K562 (cell line): ENCODE data around the gene LTBP2. TPM values are rescaled to one million over a fixed set of nuclear protein-coding genes. Genes with fewer than 3 reads are reported as not detected.

ENCODE experiments used
- ATF7 ChIP-seq: fragments of 450-650 bp; IDR thresholded peaks from 2 replicates; pipeline ENCODE4 v1.7.1; 2014; ENCODE audit warnings: mild to moderate bottlenecking, moderate library complexity
- CREB3 ChIP-seq: fragments of 450-650 bp; conservative IDR thresholded peaks from 2 replicates; pipeline ENCODE4 v1.6.1; 2016; ENCODE audit warnings: missing genetic modification characterization, low read depth, mild to moderate bottlenecking, missing compliant biosample characterization, moderate library complexity
- CREM ChIP-seq: IDR thresholded peaks from 2 replicates; pipeline ENCODE4 v1.6.1; 2014; ENCODE audit warnings: antibody characterized with exemption, low read depth
- E2F5 ChIP-seq: sonication (generic); formaldehyde crosslinking; IDR thresholded peaks from 2 replicates; pipeline ENCODE4 v1.8.0; 2022; ENCODE audit warnings: mild to moderate bottlenecking, missing genetic modification reagents
- EP300 ChIP-seq: IDR thresholded peaks from 2 replicates; pipeline ENCODE4 v1.6.1; 2012; ENCODE audit warnings: low read length, improper control_type of control experiment
- FOSL1 ChIP-seq: fragments of 200-800 bp; sonication (Bioruptor generic); conservative IDR thresholded peaks from 2 replicates; pipeline ENCODE4 v1.6.1; 2016; ENCODE audit warnings: missing genetic modification characterization, missing compliant biosample characterization
- FOXO4 ChIP-seq: fragments of 450-650 bp; formaldehyde crosslinking; IDR thresholded peaks from 2 replicates; pipeline ENCODE4 v1.4.0; 2020; ENCODE audit warnings: mild to moderate bottlenecking, moderate library complexity
- HDAC2 ChIP-seq: fragments of 450-650 bp; IDR thresholded peaks from 2 replicates; pipeline ENCODE4 v1.6.1; 2016; ENCODE audit warnings: mild to moderate bottlenecking
- HNRNPL ChIP-seq: fragments of 200-400 bp; formaldehyde crosslinking; IDR thresholded peaks from 2 replicates; pipeline ENCODE4 v1.6.1; 2017; ENCODE audit warnings: low read depth, mild to moderate bottlenecking, low read length
- JUND ChIP-seq, 2 experiments: IDR thresholded peaks; 2 replicates in 1 of 2; 3 replicates in 1 of 2; pipeline ENCODE4 v1.6.1; 2011; ENCODE audit warnings: borderline replicate concordance in 2 of 2, low read depth in 2 of 2, low read length in 2 of 2, improper control_type of control experiment in 1 of 2, missing biosample characterization in 1 of 2, missing genetic modification characterization in 1 of 2, missing genetic modification reagents in 1 of 2
- KLF16 ChIP-seq: IDR thresholded peaks from 2 replicates; pipeline ENCODE4 v1.6.1; 2016; ENCODE audit warnings: antibody characterized with exemption
- L3MBTL2 ChIP-seq: fragments of 450-650 bp; IDR thresholded peaks from 2 replicates; pipeline ENCODE4 v1.6.1; 2016; ENCODE audit warnings: mild to moderate bottlenecking, moderate library complexity
- MTA2 ChIP-seq: fragments of 450-650 bp; IDR thresholded peaks from 2 replicates; pipeline ENCODE4 v1.6.1; 2016; ENCODE audit warnings: low read depth
- PBX2 ChIP-seq, 2 experiments: IDR thresholded peaks in 1 of 2; conservative IDR thresholded peaks in 1 of 2; 2 replicates each; pipeline ENCODE4 v1.6.1; 2016; ENCODE audit warnings: low read depth in 2 of 2, mild to moderate bottlenecking in 1 of 2, missing compliant biosample characterization in 1 of 2, missing genetic modification characterization in 1 of 2, moderate library complexity in 1 of 2
- PHB2 ChIP-seq: fragments of 450-650 bp; IDR thresholded peaks from 2 replicates; pipeline ENCODE4 v1.6.1; 2017; ENCODE audit warnings: low read depth
- RCOR1 ChIP-seq, 2 experiments: IDR thresholded peaks; 2 replicates each; pipeline ENCODE4 v1.6.1; 2012; ENCODE audit warnings: low read depth in 2 of 2, low read length in 2 of 2, borderline replicate concordance in 1 of 2, improper control_type of control experiment in 1 of 2
- SOX6 ChIP-seq: fragments of 450-650 bp; IDR thresholded peaks from 2 replicates; pipeline ENCODE4 v1.6.1; 2014; ENCODE audit warnings: mild to moderate bottlenecking
- SRF ChIP-seq, 2 experiments: fragments of 250-450, 450-650 bp in 1 of 2; sonication (Bioruptor Pico) in 1 of 2; sonication (generic) in 1 of 2; formaldehyde crosslinking; IDR thresholded peaks; 2 replicates each; pipeline versions ENCODE4 v1.5.0 to v1.5.1; 2020 to 2022; ENCODE audit warnings: mild to moderate bottlenecking in 1 of 2, missing genetic modification reagents in 1 of 2
- THRB ChIP-seq: fragments of 450-650 bp; formaldehyde crosslinking; conservative IDR thresholded peaks from 2 replicates; pipeline ENCODE4 v1.4.0; 2022; ENCODE audit warnings: mild to moderate bottlenecking, missing genetic modification characterization
- ZEB2 ChIP-seq: fragments of 450-650 bp; IDR thresholded peaks from 2 replicates; pipeline ENCODE4 v1.6.1; 2016
- ZFP36 ChIP-seq: fragments of 150-350 bp; IDR thresholded peaks from 2 replicates; pipeline ENCODE4 v1.6.1; 2018; ENCODE audit warnings: low read length, low read depth; ENCODE audit not compliant: partially characterized antibody
- ZNF212 ChIP-seq: fragments of 450-650 bp; formaldehyde crosslinking; IDR thresholded peaks from 2 replicates; pipeline ENCODE4 v1.4.0; 2020; ENCODE audit warnings: mild to moderate bottlenecking
- polyA plus RNA-seq, 8 experiments: library from polyadenylated mRNA; depleted of rRNA in 4 of 8; stranded (reverse) in 5 of 8; unstranded in 3 of 8; fragments of >200 nt; fragmentation: Nextera tagmentation in 2 of 8; fragmentation: Illumina TruSeq in 1 of 8; extraction: Ambion mirVana in 2 of 8; extraction: Trizol in 1 of 8; gene quantifications; 2 replicates each; pipeline versions ENCODE4 v1.2.1 to v1.2.3, GENCODE V29; 2011 to 2014; ENCODE audit warnings: inconsistent platforms in 1 of 8, missing spikeins in 1 of 8
- total RNA-seq, 7 experiments: library from RNA; depleted of rRNA in 6 of 7; stranded (reverse); fragments of >200 nt in 6 of 7; fragmentation: Illumina TruSeq in 2 of 7; extraction: Trizol in 2 of 7; gene quantifications; 2 replicates each; pipeline versions ENCODE4 v1.2.1 to v1.2.3, GENCODE V29; 2011 to 2021; ENCODE audit warnings: low replicate concordance in 1 of 7

The LTBP2 gene
- total and polyA plus RNA-seq, 9 of the 15 experiments (the other 6 are each of a cell fraction or from before 2014, with no cell fraction given), result under 0.01 to 0.18 (median 0.03) TPM; not detected in 3

- peak in 1 of 2 experiments; percentile 62; a peak in 1 of 4 replicates for TF ChIP-seq RCOR1 (IDR thresholded peaks at IDR 0.05; ENCODE audit: borderline replicate concordance in 1 of 2, low read depth in 2 of 2, low read length in 2 of 2)
- peak; percentile 83 for TF ChIP-seq ZEB2
- 0 out of 2 replicates have a peak, but pooled peaks have one; percentile 53 for TF ChIP-seq MTA2
- TF ChIP-seq SRF (CRISPR knock-in tag; IDR thresholded peaks at IDR 0.05), result no peak
- TF ChIP-seq HNRNPL, result no peak
- peak; percentile 35; the same call in 1 of the 2 replicates for TF ChIP-seq ATF7
- peak; percentile 52; the same call in 1 of the 2 replicates for TF ChIP-seq KLF16
- TF ChIP-seq HDAC2, result no peak
- peak; percentile 67 for TF ChIP-seq EP300
- TF ChIP-seq PBX2 (CRISPR knock-in tag; IDR thresholded peaks at IDR 0.05; ENCODE audit: low read depth), result no peak
- TF ChIP-seq PBX2 (tag; conservative IDR thresholded peaks at IDR 0.05; ENCODE audit: low read depth), result no peak
- 0 out of 2 replicates have a peak, but pooled peaks have one; percentile 39 for TF ChIP-seq CREM
- peak; percentile 78; the same call in 1 of the 2 replicates for TF ChIP-seq JUND (IDR thresholded peaks at IDR 0.05; ENCODE audit: borderline replicate concordance, low read depth, low read length)
- TF ChIP-seq JUND (tag; IDR thresholded peaks at IDR 0.05; ENCODE audit: borderline replicate concordance, low read depth, low read length), result peak; percentile 72; the same call in 2 of the 3 replicates
- peak; percentile 100 for TF ChIP-seq SOX6
- TF ChIP-seq THRB, result no peak
- TF ChIP-seq ZNF212, result no peak
- TF ChIP-seq FOXO4, result no peak
- no peak for TF ChIP-seq L3MBTL2
- peak; percentile 76 for TF ChIP-seq ZFP36
- no peak for TF ChIP-seq CREB3 (tag)
- TF ChIP-seq PHB2, result no peak
- peak; percentile 94 for TF ChIP-seq FOSL1 (tag)
- 0 out of 2 replicates have a peak, but pooled peaks have one; percentile 20 for TF ChIP-seq E2F5 (CRISPR knock-in tag)
Measured at GRCh38 chr14:74620497-74620921, 8.5 kb upstream of the LTBP2 start (continued).
